ENCODE results near the gene COL4A3.
"Not testable (repeated sequence)": the region's sequence is repeated elsewhere in the genome, so short reads cannot be mapped to it uniquely, and the experiment has no call there.

Gene COL4A3

GRCh38 chr2:227206406-227206805, 42.0 kb downstream of the COL4A3 start:
- DNase-seq (ENCODE audit: low read depth, low spot score) = no peak

- DNase-seq (ENCODE audit: low read depth, low spot score) = peak; percentile 29
Observed at GRCh38 chr2:227207573-227207972, 43.1 kb downstream of the COL4A3 start.

- DNase-seq (ENCODE audit: low read depth, low spot score) = no peak
Observed at GRCh38 chr2:227214622-227215041, 50.2 kb downstream of the COL4A3 start.

GRCh38 chr2:227219312-227220105, 55.1 kb downstream of the COL4A3 start:
- DNase-seq (ENCODE audit: low read depth, low spot score) = no peak

GRCh38 chr2:227221120-227221519, 56.7 kb downstream of the COL4A3 start:
- DNase-seq (ENCODE audit: low read depth, low spot score) = no peak

GRCh38 chr2:227222292-227222691, 57.9 kb downstream of the COL4A3 start:
- DNase-seq (ENCODE audit: low read depth, low spot score) = no peak

GRCh38 chr2:227225641-227226040, 61.2 kb downstream of the COL4A3 start:
- DNase-seq (ENCODE audit: low read depth, low spot score) = not testable (repeated sequence)

GRCh38 chr2:227228061-227228667, 63.7 kb downstream of the COL4A3 start:
- peak; percentile 13 for DNase-seq (ENCODE audit: low read depth, low spot score)

GRCh38 chr2:227230151-227230550, 65.7 kb downstream of the COL4A3 start:
- DNase-seq (ENCODE audit: low read depth, low spot score) = no peak

GRCh38 chr2:227234429-227234828, 70.0 kb downstream of the COL4A3 start:
- no peak for DNase-seq (ENCODE audit: low read depth, low spot score)

GRCh38 chr2:227237786-227238185, 73.4 kb downstream of the COL4A3 start:
- DNase-seq (ENCODE audit: low read depth, low spot score) = no peak

GRCh38 chr2:227238238-227239237, 74.1 kb downstream of the COL4A3 start:
- DNase-seq (ENCODE audit: low read depth, low spot score) = peak; percentile 67

GRCh38 chr2:227241005-227241404, 76.6 kb downstream of the COL4A3 start:
- no peak for DNase-seq (ENCODE audit: low read depth, low spot score)

- DNase-seq (ENCODE audit: low read depth, low spot score) = no peak
Observed at GRCh38 chr2:227248876-227249275, 84.5 kb downstream of the COL4A3 start.

- no peak for DNase-seq (ENCODE audit: low read depth, low spot score)
Observed at GRCh38 chr2:227252831-227253230, 88.4 kb downstream of the COL4A3 start.

GRCh38 chr2:227256605-227257004, 92.2 kb downstream of the COL4A3 start:
- DNase-seq (ENCODE audit: low read depth, low spot score) = no peak

- DNase-seq (ENCODE audit: low read depth, low spot score) = no peak
Observed at GRCh38 chr2:227257820-227258219, 93.4 kb downstream of the COL4A3 start.

- DNase-seq (ENCODE audit: low read depth, low spot score) = no peak
Observed at GRCh38 chr2:227260041-227260440, 95.6 kb downstream of the COL4A3 start.

- peak; percentile 68 for DNase-seq (ENCODE audit: low read depth, low spot score)
Observed at GRCh38 chr2:227267410-227268115, 103.1 kb downstream of the COL4A3 start.

GRCh38 chr2:227280895-227281294, 116.5 kb downstream of the COL4A3 start:
- peak; percentile 6 for DNase-seq (ENCODE audit: low read depth, low spot score)

GRCh38 chr2:227285741-227286236, 121.4 kb downstream of the COL4A3 start:
- no peak for DNase-seq (ENCODE audit: low read depth, low spot score)

Data from ELF-1 (cell line).